ENCODE data around the gene GRIN2A. TPM values are rescaled to one million over a fixed set of nuclear protein-coding genes. Genes with fewer than 3 reads are reported as not detected.

The GRIN2A gene
- total and polyA plus RNA-seq, 2 experiments from 2014 or later = 0.42 to 5.5 TPM

- Histone ChIP-seq H3K4me3 (no peak overlapping the region), H3K36me3 (no peaks in the 10 kb centered on the region), H3K4me1 (ENCODE audit: low read depth) (no peaks in the 10 kb centered on the region), H3K27me3 (no peaks in the 10 kb centered on the region), H3K27ac (no peak overlapping the region), H3K9me3 (ENCODE audit: low read depth) (no peaks in the 10 kb centered on the region)
- TF ChIP-seq CTCF (IDR thresholded peaks at IDR 0.05; ENCODE audit: low read depth, low read length) = no peak
- DNase-seq (ENCODE audit: low read depth in 1 of 2, low spot score in 1 of 2) = no peak
These were observed 415.3 kb downstream of the GRIN2A start for GRCh38 chr16:9766891-9767290.

- Histone ChIP-seq H3K9me3 (ENCODE audit: low read depth) (no peaks in the 10 kb centered on the region), H3K27ac (no peak overlapping the region), H3K4me1 (ENCODE audit: low read depth) (no peaks in the 10 kb centered on the region), H3K4me3 (no peak overlapping the region), H3K36me3 (no peaks in the 10 kb centered on the region), H3K27me3 (no peaks in the 10 kb centered on the region)
- no peak for DNase-seq (ENCODE audit: low read depth in 1 of 2, low spot score in 1 of 2)
- TF ChIP-seq CTCF (IDR thresholded peaks at IDR 0.05; ENCODE audit: low read depth, low read length) = no peak
These were observed 418.7 kb downstream of the GRIN2A start for GRCh38 chr16:9763505-9763904.

GRCh38 chr16:9761870-9762269 is 420.4 kb downstream of the GRIN2A start:
- H3K4me3 ChIP-seq = no peak overlapping the region
- H3K4me1 ChIP-seq (ENCODE audit: low read depth) = no peaks in the 10 kb centered on the region
- H3K27ac ChIP-seq = no peak overlapping the region
- no peaks in the 10 kb centered on the region for H3K36me3 ChIP-seq
- no peaks in the 10 kb centered on the region for H3K9me3 ChIP-seq (ENCODE audit: low read depth)
- TF ChIP-seq CTCF (IDR thresholded peaks at IDR 0.05; ENCODE audit: low read depth, low read length) = no peak
- DNase-seq (ENCODE audit: low read depth in 1 of 2, low spot score in 1 of 2) = no peak
- H3K27me3 ChIP-seq = no peaks in the 10 kb centered on the region

GRCh38 chr16:9757687-9758086 is 424.5 kb downstream of the GRIN2A start:
- H3K36me3 ChIP-seq = no peaks in the 10 kb centered on the region

GRCh38 chr16:9756434-9756833 is 425.8 kb downstream of the GRIN2A start:
- H3K4me1 ChIP-seq (ENCODE audit: low read depth) = no peaks in the 10 kb centered on the region
- H3K9me3 ChIP-seq (ENCODE audit: low read depth) = no peaks in the 10 kb centered on the region
- no peak overlapping the region for H3K4me3 ChIP-seq
- TF ChIP-seq CTCF (IDR thresholded peaks at IDR 0.05; ENCODE audit: low read depth, low read length) = no peak
- H3K27me3 ChIP-seq = no peaks in the 10 kb centered on the region
- H3K36me3 ChIP-seq = no peaks in the 10 kb centered on the region
- no peak for DNase-seq (ENCODE audit: low read depth in 1 of 2, low spot score in 1 of 2)
- no peak overlapping the region for H3K27ac ChIP-seq

More at GRCh38 chr16:9757687-9758086, 424.5 kb downstream of the GRIN2A start:
- no peak overlapping the region for H3K4me3 ChIP-seq
- H3K27ac ChIP-seq = no peak overlapping the region
- no peak for TF ChIP-seq CTCF (IDR thresholded peaks at IDR 0.05; ENCODE audit: low read depth, low read length)
- DNase-seq (ENCODE audit: low read depth in 1 of 2, low spot score in 1 of 2) = no peak
- H3K9me3 ChIP-seq (ENCODE audit: low read depth) = no peaks in the 10 kb centered on the region
- H3K27me3 ChIP-seq = no peaks in the 10 kb centered on the region
- H3K4me1 ChIP-seq (ENCODE audit: low read depth) = no peaks in the 10 kb centered on the region

GRCh38 chr16:9755081-9755480 is 427.1 kb downstream of the GRIN2A start:
- Histone ChIP-seq H3K27me3 (no peaks in the 10 kb centered on the region), H3K27ac (no peak overlapping the region), H3K36me3 (no peaks in the 10 kb centered on the region), H3K4me1 (ENCODE audit: low read depth) (no peaks in the 10 kb centered on the region), H3K9me3 (ENCODE audit: low read depth) (no peaks in the 10 kb centered on the region), H3K4me3 (no peak overlapping the region)
- no peak for DNase-seq (ENCODE audit: low read depth in 1 of 2, low spot score in 1 of 2)
- no peak for TF ChIP-seq CTCF (IDR thresholded peaks at IDR 0.05; ENCODE audit: low read depth, low read length)

Data from cardiac muscle cell (in vitro differentiated cells and primary cell).